ENCODE measurements around the gene RALGAPA2. TPM values are rescaled to one million over a fixed set of nuclear protein-coding genes. Genes with fewer than 3 reads are reported as not detected.

Gene RALGAPA2
- total RNA-seq, 1 experiment from 2014 or later = 26.3 TPM

GRCh38 chr20:20520776-20521175 is 191.7 kb downstream of the RALGAPA2 start:
- no peak for DNase-seq
- Mint-ChIP-seq H3K9me3 (ENCODE audit: low read depth, unreplicated experiment) (no peaks in the 10 kb centered on the region), H3K27ac (ENCODE audit: unreplicated experiment) (no peak overlapping the region), H3K4me1 (ENCODE audit: low read depth, unreplicated experiment) (no peaks in the 10 kb centered on the region), H3K27me3 (ENCODE audit: unreplicated experiment) (no peaks in the 10 kb centered on the region), H3K36me3 (ENCODE audit: insufficient read depth, unreplicated experiment) (no peaks in the 10 kb centered on the region), H3K4me3 (ENCODE audit: low read depth, unreplicated experiment) (no peak overlapping the region)
- BruUV-seq (replicated peaks) = no TSS peak
- no peak for TF ChIP-seq CTCF (IDR thresholded peaks at IDR 0.05; ENCODE audit: unreplicated experiment)
- CTCF ChIA-PET = no interaction called here
- intact Hi-C loops (cut with micrococcal nuclease; ENCODE audit: unreplicated experiment) = no loop called here

- no peak overlapping the region for H3K4me3 Mint-ChIP-seq (ENCODE audit: low read depth, unreplicated experiment)
- intact Hi-C loops (cut with micrococcal nuclease; ENCODE audit: unreplicated experiment) = no loop called here
- CTCF ChIA-PET = no interaction called here
Observed at GRCh38 chr20:20519269-20519668, 193.2 kb downstream of the RALGAPA2 start.

GRCh38 chr20:20518263-20518662 is 194.2 kb downstream of the RALGAPA2 start:
- no peaks in the 10 kb centered on the region for H3K4me1 Mint-ChIP-seq (ENCODE audit: low read depth, unreplicated experiment)
- no peaks in the 10 kb centered on the region for H3K9me3 Mint-ChIP-seq (ENCODE audit: low read depth, unreplicated experiment)
- DNase-seq = no peak
- no peak overlapping the region for H3K4me3 Mint-ChIP-seq (ENCODE audit: low read depth, unreplicated experiment)
- no peaks in the 10 kb centered on the region for H3K36me3 Mint-ChIP-seq (ENCODE audit: insufficient read depth, unreplicated experiment)
- intact Hi-C loops (cut with micrococcal nuclease; ENCODE audit: unreplicated experiment) = no loop called here
- CTCF ChIA-PET = interaction anchor here (0.7 kb wide), 1 partner anchor 599 kb away, joined by 3 read pairs; no protein-coding TSS in a partner anchor
- H3K27me3 Mint-ChIP-seq (ENCODE audit: unreplicated experiment) = no peaks in the 10 kb centered on the region
- no peak overlapping the region for H3K27ac Mint-ChIP-seq (ENCODE audit: unreplicated experiment)
- no TSS peak for BruUV-seq (replicated peaks)
- no peak for TF ChIP-seq CTCF (IDR thresholded peaks at IDR 0.05; ENCODE audit: unreplicated experiment)

More at GRCh38 chr20:20519269-20519668, 193.2 kb downstream of the RALGAPA2 start:
- no peaks in the 10 kb centered on the region for H3K36me3 Mint-ChIP-seq (ENCODE audit: insufficient read depth, unreplicated experiment)
- H3K27me3 Mint-ChIP-seq (ENCODE audit: unreplicated experiment) = no peaks in the 10 kb centered on the region
- peak overlapping the region; percentile 44 for H3K27ac Mint-ChIP-seq (ENCODE audit: unreplicated experiment)
- no TSS peak for BruUV-seq (replicated peaks)
- no peaks in the 10 kb centered on the region for H3K4me1 Mint-ChIP-seq (ENCODE audit: low read depth, unreplicated experiment)
- no peak for DNase-seq
- no peak for TF ChIP-seq CTCF (IDR thresholded peaks at IDR 0.05; ENCODE audit: unreplicated experiment)
- no peaks in the 10 kb centered on the region for H3K9me3 Mint-ChIP-seq (ENCODE audit: low read depth, unreplicated experiment)

- Mint-ChIP-seq H3K27me3 (ENCODE audit: unreplicated experiment) (no peaks in the 10 kb centered on the region), H3K36me3 (ENCODE audit: insufficient read depth, unreplicated experiment) (peaks cover under 1% of the 10 kb centered on the region), H3K4me1 (ENCODE audit: low read depth, unreplicated experiment) (no peaks in the 10 kb centered on the region), H3K9me3 (ENCODE audit: low read depth, unreplicated experiment) (no peaks in the 10 kb centered on the region), H3K4me3 (ENCODE audit: low read depth, unreplicated experiment) (no peak overlapping the region), H3K27ac (ENCODE audit: unreplicated experiment) (no peak overlapping the region)
- intact Hi-C loops (cut with micrococcal nuclease; ENCODE audit: unreplicated experiment) = no loop called here
- TF ChIP-seq CTCF (IDR thresholded peaks at IDR 0.05; ENCODE audit: unreplicated experiment) = no peak
- CTCF ChIA-PET = no interaction called here
- BruUV-seq (replicated peaks) = no TSS peak
- no peak for DNase-seq
Observed at GRCh38 chr20:20517296-20517695, 195.1 kb downstream of the RALGAPA2 start.

Data from Calu3 (cell line).